AG08395 (cell line): ENCODE measurements around the gene KRTAP20-4.

Source experiments
- DNase-seq: peaks from one replicate; pipeline ENCODE4 v3.0.0; 2012; ENCODE audit warnings: mixed read lengths, low spot score

Gene KRTAP20-4

GRCh38 chr21:30620522-30620921 lies at the start of gene KRTAP20-4:
Gene KRTAP20-4, plus strand, starts transcription at chr21:30620627.
- DNase-seq, result no peak

- DNase-seq, result no peak
Observed at GRCh38 chr21:30577766-30578165, 42.7 kb upstream of the KRTAP20-4 start.

DNA sequence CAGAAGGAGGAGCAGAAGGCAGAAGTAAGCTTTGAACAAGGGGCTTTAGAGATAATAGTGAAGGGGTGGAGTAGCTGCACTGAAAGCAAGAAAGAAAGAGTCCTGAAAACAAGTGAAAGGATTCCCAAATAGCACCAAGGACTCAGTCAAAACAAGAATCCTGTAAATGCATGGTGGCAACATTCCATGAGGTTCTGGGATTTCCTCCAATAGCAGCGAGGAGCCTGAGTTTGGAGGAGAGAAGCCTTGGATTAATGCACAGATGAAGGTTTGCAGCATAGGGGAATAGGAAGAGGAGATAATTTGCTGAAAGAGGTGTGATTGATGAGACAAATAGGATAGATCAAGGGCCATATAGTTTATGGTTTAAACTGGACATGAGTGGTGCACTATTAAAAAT lies 41.1 kb upstream of the KRTAP20-4 start:
- no peak for DNase-seq

DNA sequence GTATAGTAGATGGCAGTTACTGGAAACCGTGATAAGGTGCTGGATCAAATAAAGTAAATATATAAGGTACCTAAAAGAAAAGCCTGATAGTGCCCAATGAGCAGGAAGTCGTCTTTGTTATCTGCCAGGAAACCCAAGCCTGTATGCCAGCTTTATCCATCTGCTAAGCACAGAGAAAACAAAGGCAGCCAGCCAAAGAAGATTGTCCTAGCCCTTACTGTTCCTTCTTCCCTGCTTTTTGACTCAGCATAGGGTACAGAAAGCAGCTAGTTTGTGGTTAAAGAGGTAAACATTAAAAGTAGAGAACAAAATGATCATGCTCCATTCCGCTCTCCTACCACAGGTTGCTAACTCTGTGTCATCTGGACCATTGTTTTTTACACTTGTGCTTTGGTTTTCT lies 40.3 kb upstream of the KRTAP20-4 start:
- no peak for DNase-seq

GRCh38 chr21:30582870-30583269 lies 37.6 kb upstream of the KRTAP20-4 start:
- no peak for DNase-seq

GRCh38 chr21:30590297-30590696 lies 30.1 kb upstream of the KRTAP20-4 start, which contains the start of gene KRTAP22-2:
Gene KRTAP22-2, minus strand, starts transcription at chr21:30590397.
- DNase-seq, result no peak

GRCh38 chr21:30592140-30592539 lies 28.3 kb upstream of the KRTAP20-4 start, which contains the start of gene KRTAP6-3:
Gene KRTAP6-3, plus strand, starts transcription at chr21:30592440. Its CDS starts 6 bp downstream, at chr21:30592446.
- no peak for DNase-seq

DNA sequence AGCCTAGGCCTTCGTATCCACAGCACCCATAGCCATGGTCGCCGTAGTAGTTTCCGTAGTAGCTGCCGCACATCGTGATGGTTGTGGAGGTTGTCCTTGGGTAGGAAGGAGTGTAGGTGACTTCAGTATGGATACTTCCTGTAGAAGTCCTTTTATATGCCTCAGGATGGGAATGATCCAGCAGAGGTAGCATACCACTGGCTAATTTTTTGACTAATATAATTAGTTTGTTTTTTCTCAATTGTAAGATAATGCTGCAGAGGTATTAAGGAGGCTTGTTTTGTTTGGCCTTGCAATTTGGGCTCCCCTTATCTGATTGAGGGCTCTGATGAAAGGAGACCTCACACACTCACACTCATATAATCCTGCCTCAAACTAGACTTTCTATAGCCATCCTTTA lies 21.6 kb upstream of the KRTAP20-4 start, which contains the start of gene KRTAP6-2:
Gene KRTAP6-2, minus strand, starts transcription at position 101 of the 400 bp plus-strand sequence. Its CDS starts 28 bp downstream, at position 73.
- DNase-seq, result no peak

DNA sequence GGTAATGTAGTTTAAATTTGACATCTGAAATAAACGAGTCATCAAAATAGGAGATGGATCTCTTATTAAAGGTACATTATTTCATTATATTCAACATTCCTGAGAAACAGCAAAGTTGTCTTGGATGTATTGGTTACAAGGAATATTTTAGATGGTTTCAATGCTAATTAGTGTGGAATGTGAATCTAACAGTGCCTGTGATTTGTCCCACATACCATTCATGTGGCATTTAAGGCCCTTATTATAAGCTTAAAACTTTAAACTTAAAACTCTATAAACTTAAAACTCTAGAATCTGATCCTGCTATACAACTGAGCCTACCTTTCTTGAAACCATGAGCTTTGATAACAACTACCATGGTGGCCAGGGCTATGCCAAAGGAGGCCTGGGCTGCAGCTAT lies 19.6 kb upstream of the KRTAP20-4 start, which contains the start of gene KRTAP22-1:
Gene KRTAP22-1, plus strand, starts transcription at position 301 of the 400 bp plus-strand sequence.
- no peak for DNase-seq

DNA sequence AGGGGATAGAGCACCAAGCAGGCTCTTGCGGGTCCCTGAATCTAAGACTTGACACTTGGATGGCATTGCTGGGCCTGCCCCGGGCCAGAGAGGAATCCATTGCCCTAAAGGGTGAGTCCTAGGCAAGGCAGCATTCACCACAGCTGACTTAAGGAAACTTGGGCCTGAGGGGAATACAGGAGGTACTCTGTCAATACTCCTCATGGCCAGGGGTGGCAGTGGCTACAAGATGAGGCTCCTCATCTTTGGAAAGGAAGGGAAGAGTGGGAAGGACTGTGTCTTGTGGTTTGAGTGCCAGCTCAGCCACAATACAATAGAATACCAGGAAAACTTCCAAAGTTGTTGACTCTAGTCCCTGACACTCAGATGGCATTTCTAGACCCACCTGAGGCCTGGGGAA lies 14.5 kb upstream of the KRTAP20-4 start:
- DNase-seq, result no peak

DNA sequence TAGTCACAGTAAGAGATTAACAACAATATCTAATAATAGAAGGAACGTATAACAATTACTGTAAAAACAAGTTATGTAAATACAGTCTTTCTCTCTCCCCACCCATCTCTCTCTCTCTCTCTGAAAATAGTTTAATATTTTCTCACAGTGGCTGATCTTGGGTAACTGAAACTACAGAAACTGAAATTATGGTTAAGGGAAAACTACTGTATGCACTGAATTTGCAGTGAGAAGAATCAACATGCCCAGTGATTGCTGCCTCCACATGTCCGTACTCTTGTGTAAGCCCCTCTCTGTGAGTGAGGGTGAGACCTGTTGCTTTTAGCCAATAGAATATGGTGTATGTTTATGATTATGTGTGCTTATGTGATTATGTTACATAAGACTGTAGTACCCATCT lies 8.3 kb upstream of the KRTAP20-4 start:
- no peak for DNase-seq

- no peak for DNase-seq
Observed at GRCh38 chr21:30613836-30614235, 6.6 kb upstream of the KRTAP20-4 start, which contains the start of gene KRTAP6-1. Gene KRTAP6-1, minus strand, starts transcription at chr21:30613930. Its CDS starts 26 bp downstream, at chr21:30613904.

- no peak for DNase-seq
Observed at GRCh38 chr21:30615199-30615598, 5.2 kb upstream of the KRTAP20-4 start.

DNA sequence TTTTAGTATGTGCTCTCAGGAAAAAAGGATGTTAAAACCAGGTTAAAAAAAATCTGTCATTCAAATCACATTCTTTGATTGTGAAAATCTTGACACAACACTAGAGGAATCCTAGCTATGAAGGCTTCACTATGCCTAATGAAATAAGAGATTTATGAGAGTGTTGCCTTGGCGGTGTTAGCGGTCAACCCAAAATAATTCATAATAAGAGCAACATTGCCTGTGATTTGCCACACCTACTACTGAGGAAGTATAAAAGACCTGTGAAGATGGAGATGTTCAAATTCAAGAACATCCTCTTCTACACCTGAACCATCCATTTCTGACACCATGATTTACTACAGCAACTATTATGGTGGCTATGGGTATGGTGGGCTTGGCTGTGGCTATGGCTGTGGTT lies 4.3 kb upstream of the KRTAP20-4 start, which contains the start of gene KRTAP20-1:
Gene KRTAP20-1, plus strand, starts transcription at position 301 of the 400 bp plus-strand sequence. Its CDS starts 30 bp downstream, at position 331.
- DNase-seq, result no peak

- no peak for DNase-seq
Observed at GRCh38 chr21:30620080-30620479, 347 bp upstream of the KRTAP20-4 start.

DNA sequence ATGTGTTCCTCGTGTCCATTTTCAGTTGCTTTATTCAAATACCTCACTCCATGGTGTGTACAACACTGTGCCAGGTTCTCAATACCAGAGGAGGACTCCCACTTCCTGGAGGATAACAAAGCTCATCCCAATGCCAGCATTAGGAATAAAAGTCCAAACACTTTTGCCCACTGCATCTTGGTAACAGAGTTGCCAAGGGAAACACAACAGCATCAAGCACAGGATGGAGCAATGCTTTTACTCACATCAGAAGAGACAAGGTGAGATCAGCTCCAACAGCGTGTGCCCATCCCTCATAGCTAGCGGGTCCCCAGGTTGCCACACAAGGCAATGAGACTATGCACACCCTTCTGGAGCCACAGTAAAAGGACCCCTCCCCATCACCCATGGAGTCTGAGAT lies 2.9 kb downstream of the KRTAP20-4 start:
- no peak for DNase-seq

DNA sequence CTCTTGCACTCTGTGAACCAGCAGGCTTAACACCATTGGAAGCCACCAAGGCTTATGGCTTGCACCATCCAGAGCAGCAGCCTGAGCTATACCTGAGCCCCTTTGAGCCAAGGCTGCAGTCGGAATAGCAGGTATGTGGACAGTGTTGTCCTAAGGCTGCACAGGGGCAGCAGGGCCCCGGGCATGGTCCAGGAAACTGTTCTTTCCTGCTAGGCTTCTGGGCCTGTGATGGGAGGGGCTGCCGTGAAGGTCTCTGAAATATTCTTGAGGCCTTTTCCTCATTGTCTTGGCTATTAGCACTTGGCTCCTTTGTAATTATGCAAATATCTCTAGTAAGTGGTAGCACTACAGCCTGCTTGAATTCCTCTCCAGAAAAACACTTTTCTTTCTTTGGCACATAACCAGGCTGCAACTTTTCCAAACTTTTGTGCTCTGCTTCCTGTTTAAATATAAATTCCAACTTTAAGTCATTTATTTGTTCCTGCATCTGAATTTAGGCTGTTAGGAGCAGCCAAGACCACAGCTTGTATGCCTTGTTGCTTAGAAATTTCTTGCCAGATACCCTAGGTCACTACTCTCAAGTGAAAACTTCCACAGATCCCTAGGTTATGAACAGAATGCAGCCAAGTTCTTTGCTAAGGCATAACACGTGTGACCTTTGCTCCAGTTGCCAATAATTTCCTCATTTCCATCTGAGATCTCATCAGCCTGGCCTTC lies 5.2 kb downstream of the KRTAP20-4 start:
- DNase-seq, result no peak

GRCh38 chr21:30628109-30628508 lies 7.7 kb downstream of the KRTAP20-4 start:
- no peak for DNase-seq

- no peak for DNase-seq
Observed at GRCh38 chr21:30629200-30629599, 8.8 kb downstream of the KRTAP20-4 start.

- no peak for DNase-seq
Observed at GRCh38 chr21:30634906-30635305, 14.5 kb downstream of the KRTAP20-4 start, which contains the start of gene KRTAP20-2. Gene KRTAP20-2, plus strand, starts transcription at chr21:30635206. Its CDS starts 58 bp downstream, at chr21:30635264.

DNA sequence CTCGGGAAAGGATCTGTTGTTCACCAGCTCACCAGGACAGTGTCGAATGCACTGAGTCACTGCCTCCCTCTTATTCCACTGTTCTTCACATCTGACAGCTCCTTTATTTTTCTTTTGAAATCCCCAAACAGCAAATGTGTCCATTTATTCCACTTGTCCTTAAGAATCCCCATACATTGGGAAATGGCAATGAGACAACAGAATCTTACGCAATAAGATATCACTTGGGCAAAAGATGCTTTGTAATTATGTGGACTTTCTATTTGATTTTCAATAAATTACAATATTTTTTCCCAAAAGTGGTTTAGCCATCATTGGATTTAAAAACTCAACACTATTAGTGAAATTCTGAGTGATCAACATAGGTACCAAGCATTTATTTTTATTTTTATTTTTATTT lies 18.3 kb downstream of the KRTAP20-4 start:
- DNase-seq, result no peak

DNA sequence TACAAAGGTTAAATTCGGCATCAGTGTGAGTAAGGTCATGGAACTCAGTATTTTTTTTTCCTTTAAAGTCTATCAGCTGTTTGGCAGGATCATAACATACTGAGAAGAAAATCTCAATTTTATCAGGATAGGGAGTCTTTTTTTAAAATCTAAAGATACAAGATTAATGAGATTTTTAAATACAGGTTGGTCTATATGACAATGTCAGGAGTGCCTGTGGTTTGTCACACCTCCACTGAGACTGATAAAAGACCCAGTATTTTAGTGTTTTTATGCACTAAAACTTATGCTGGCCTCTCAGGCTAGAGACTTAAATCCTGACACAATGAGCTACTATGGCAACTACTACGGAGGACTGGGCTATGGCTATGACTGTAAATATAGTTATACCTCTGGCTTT lies 22.1 kb downstream of the KRTAP20-4 start, which contains the start of gene KRTAP20-3:
Gene KRTAP20-3, plus strand, starts transcription at position 301 of the 400 bp plus-strand sequence.
- DNase-seq, result no peak

GRCh38 chr21:30646904-30647414 lies 26.5 kb downstream of the KRTAP20-4 start:
- no peak for DNase-seq
